Liver (tissue), 9 donors: ENCODE data around the gene POLN. TPM values are rescaled to one million over a fixed set of nuclear protein-coding genes. Genes with fewer than 3 reads are reported as not detected.

Experiments used
- DNase-seq: peaks from one replicate; pipeline ENCODE4 v3.0.0-alpha.2; 2017; ENCODE audit warnings: low spot score
- H3K27ac ChIP-seq, 2 donors: one replicate each; pipeline ENCODE4 v1.7.0; 2013; ENCODE audit warnings: inconsistent platforms in 2 of 2, low read length in 2 of 2, control low read depth in 1 of 2, low read depth in 1 of 2, mild to moderate bottlenecking in 1 of 2
- H3K27me3 ChIP-seq, 4 donors: one replicate each; pipeline versions ENCODE4 v1.6.1 to v1.7.0; 2013; ENCODE audit warnings: low read length in 3 of 4, inconsistent platforms in 1 of 4, mild to moderate bottlenecking in 1 of 4, moderate library complexity in 1 of 4; ENCODE audit not compliant: control insufficient read depth in 4 of 4, insufficient read depth in 4 of 4
- H3K36me3 ChIP-seq, 4 donors: one replicate each; pipeline versions ENCODE4 v1.6.1 to v1.7.0; 2013; ENCODE audit warnings: low read length in 3 of 4, mild to moderate bottlenecking in 3 of 4, low read depth in 1 of 4, moderate library complexity in 1 of 4; ENCODE audit not compliant: control insufficient read depth in 4 of 4, insufficient read depth in 3 of 4
- H3K4me1 ChIP-seq, 4 donors: one replicate each; pipeline versions ENCODE4 v1.6.1 to v1.7.0; 2013; ENCODE audit warnings: low read length in 3 of 4, mild to moderate bottlenecking in 3 of 4, moderate library complexity in 1 of 4; ENCODE audit not compliant: control insufficient read depth in 4 of 4, insufficient read depth in 4 of 4
- H3K4me3 ChIP-seq, 3 donors: one replicate each; pipeline versions ENCODE4 v1.6.1 to v1.7.0; 2013; ENCODE audit warnings: low read length in 3 of 3, control low read depth in 1 of 3, low read depth in 1 of 3, mild to moderate bottlenecking in 1 of 3
- H3K9ac ChIP-seq, 2 donors: one replicate each; pipeline ENCODE4 v1.7.0; 2013; ENCODE audit warnings: low read length in 2 of 2, mild to moderate bottlenecking in 2 of 2, moderate library complexity in 2 of 2, control low read depth in 1 of 2, low read depth in 1 of 2
- H3K9me3 ChIP-seq, 4 donors: one replicate each; pipeline versions ENCODE4 v1.6.1 to v1.7.0; 2013; ENCODE audit warnings: low read length in 3 of 4; ENCODE audit not compliant: control insufficient read depth in 4 of 4
- EGR1 ChIP-seq, 2 donors: IDR thresholded peaks; 2 replicates each; pipeline ENCODE4 v1.6.1; 2016 to 2018; ENCODE audit warnings: antibody characterized with exemption in 2 of 2, low read depth in 2 of 2
- FOXA1 ChIP-seq: IDR thresholded peaks from 2 replicates; pipeline ENCODE4 v1.6.1; 2016; ENCODE audit warnings: antibody characterized with exemption
- FOXA2 ChIP-seq: IDR thresholded peaks from 2 replicates; pipeline ENCODE4 v1.6.1; 2016; ENCODE audit warnings: antibody characterized with exemption
- GABPA ChIP-seq, 2 donors: IDR thresholded peaks in 1 of 2; conservative IDR thresholded peaks in 1 of 2; 2 replicates each; pipeline ENCODE4 v1.6.1; 2016; ENCODE audit warnings: antibody characterized with exemption in 2 of 2, mild to moderate bottlenecking in 1 of 2, moderate library complexity in 1 of 2
- HNF4A ChIP-seq, 2 donors: conservative IDR thresholded peaks; 2 replicates each; pipeline ENCODE4 v1.6.1; 2016; ENCODE audit warnings: antibody characterized with exemption in 2 of 2, mild to moderate bottlenecking in 2 of 2
- HNF4G ChIP-seq: IDR thresholded peaks from 2 replicates; pipeline ENCODE4 v1.6.1; 2016; ENCODE audit warnings: antibody characterized with exemption
- JUND ChIP-seq, 2 donors: IDR thresholded peaks; 2 replicates each; pipeline ENCODE4 v1.6.1; 2016; ENCODE audit warnings: antibody characterized with exemption in 2 of 2
- NR2F2 ChIP-seq: IDR thresholded peaks from 2 replicates; pipeline ENCODE4 v1.6.1; 2016; ENCODE audit warnings: antibody characterized with exemption
- RAD21 ChIP-seq, 2 donors: IDR thresholded peaks; 2 replicates each; pipeline ENCODE4 v1.6.1; 2016; ENCODE audit warnings: antibody characterized with exemption in 2 of 2, mild to moderate bottlenecking in 2 of 2
- RXRA ChIP-seq, 2 donors: IDR thresholded peaks; 2 replicates each; pipeline ENCODE4 v1.6.1; 2017 to 2018; ENCODE audit warnings: antibody characterized with exemption in 2 of 2, mild to moderate bottlenecking in 1 of 2
- SP1 ChIP-seq: IDR thresholded peaks from 2 replicates; pipeline ENCODE4 v1.6.1; 2018; ENCODE audit warnings: antibody characterized with exemption, mild to moderate bottlenecking
- TAF1 ChIP-seq: conservative IDR thresholded peaks from 2 replicates; pipeline ENCODE4 v1.6.1; 2016; ENCODE audit warnings: antibody characterized with exemption, mild to moderate bottlenecking
- YY1 ChIP-seq: IDR thresholded peaks from 2 replicates; pipeline ENCODE4 v1.6.1; 2016; ENCODE audit warnings: antibody characterized with exemption, mild to moderate bottlenecking
- WGBS: extraction: QIAGEN DNeasy Blood & Tissue Kit; methylation state at CpG from one replicate; pipeline ENCODE4 v1.1.7; 2013; 5-methylcytosine and 5-hydroxymethylcytosine counted together
- polyA plus RNA-seq, 2 donors: library from polyadenylated mRNA; stranded (reverse) in 1 of 2; unstranded in 1 of 2; fragments of 200-250 nt in 1 of 2; fragments of >200 nt in 1 of 2; fragmentation: Nextera tagmentation in 1 of 2; extraction: Ambion mirVana in 1 of 2; gene quantifications; one replicate each; pipeline versions ENCODE4 v1.2.1 to v1.2.3, GENCODE V29; 2013 to 2015
- total RNA-seq, 2 donors: library from RNA; depleted of rRNA; stranded (reverse); fragments of >200 nt; gene quantifications; one replicate each; pipeline ENCODE4 v1.2.3, GENCODE V29; 2014
- TF ChIP-seq, protein P1 (sequence below): IDR thresholded peaks from 2 replicates; pipeline ENCODE4 v1.6.1; 2016; ENCODE audit warnings: antibody characterized with exemption
- TF ChIP-seq, protein P2 (sequence below): IDR thresholded peaks from 2 replicates; pipeline ENCODE4 v1.6.1; 2016; ENCODE audit warnings: antibody characterized with exemption
- TF ChIP-seq, protein P3 (sequence below): fragments of 150-350 bp; IDR thresholded peaks from 2 replicates; pipeline ENCODE4 v1.5.1; 2017; ENCODE audit warnings: improper control_type of control experiment, low read depth, low read length; ENCODE audit not compliant: missing input control
- TF ChIP-seq, protein P4 (sequence below): IDR thresholded peaks from 2 replicates; pipeline ENCODE4 v1.6.1; 2016; ENCODE audit warnings: antibody characterized with exemption, mild to moderate bottlenecking
- TF ChIP-seq, protein P5 (sequence below): IDR thresholded peaks from 2 replicates; pipeline ENCODE4 v1.6.1; 2016; ENCODE audit warnings: antibody characterized with exemption
- donor health status: healthy.
- donor health status: healthy.
- donor health status: healthy.
- donor health status: healthy.
- donor health status: healthy.

The POLN gene
- total and polyA plus RNA-seq, 4 donors, result 0.44 to 2.3 (median 1.4) TPM

DNA sequence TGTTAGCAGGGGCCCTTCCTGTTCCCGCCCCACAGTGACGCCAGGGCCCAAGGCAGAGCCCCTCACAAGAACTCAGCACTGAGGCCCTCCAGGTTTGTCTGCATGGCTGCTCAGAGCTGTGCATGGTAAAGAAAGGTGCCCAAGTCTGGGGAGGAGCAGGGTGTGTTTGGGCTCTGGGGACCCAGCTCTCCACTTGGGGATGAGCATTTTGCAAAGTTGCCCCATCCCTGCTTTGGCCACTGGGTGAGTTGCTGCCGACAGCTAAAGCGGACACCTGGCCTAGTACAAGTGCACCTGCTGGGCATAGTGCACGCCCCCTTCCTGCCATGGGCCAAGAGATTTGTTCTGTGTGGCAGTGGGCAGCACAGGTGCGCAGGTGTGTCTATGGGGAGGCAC, 22.0 kb upstream of the POLN start:
- TF ChIP-seq, protein P1, sequence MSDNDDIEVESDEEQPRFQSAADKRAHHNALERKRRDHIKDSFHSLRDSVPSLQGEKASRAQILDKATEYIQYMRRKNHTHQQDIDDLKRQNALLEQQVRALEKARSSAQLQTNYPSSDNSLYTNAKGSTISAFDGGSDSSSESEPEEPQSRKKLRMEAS, result no peak
- TF ChIP-seq, protein P2, sequence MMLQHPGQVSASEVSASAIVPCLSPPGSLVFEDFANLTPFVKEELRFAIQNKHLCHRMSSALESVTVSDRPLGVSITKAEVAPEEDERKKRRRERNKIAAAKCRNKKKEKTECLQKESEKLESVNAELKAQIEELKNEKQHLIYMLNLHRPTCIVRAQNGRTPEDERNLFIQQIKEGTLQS, result no peak
- TF ChIP-seq YY1 (no peak), NR2F2 (no peak), HNF4A (conservative IDR thresholded peaks at IDR 0.05) (no peak), RAD21 (IDR thresholded peaks at IDR 0.05) (no peak), SP1 (no peak), JUND (IDR thresholded peaks at IDR 0.05) (no peak), FOXA2 (no peak), HNF4G (no peak), TAF1 (no peak), FOXA1 (no peak), GABPA (IDR thresholded peaks at IDR 0.05 in 1 of 2, conservative IDR thresholded peaks at IDR 0.05 in 1 of 2) (no peak), RXRA (IDR thresholded peaks at IDR 0.05) (no peak), EGR1 (IDR thresholded peaks at IDR 0.05; ENCODE audit: low read depth in 2 of 2) (no peak)
- TF ChIP-seq, protein P3, sequence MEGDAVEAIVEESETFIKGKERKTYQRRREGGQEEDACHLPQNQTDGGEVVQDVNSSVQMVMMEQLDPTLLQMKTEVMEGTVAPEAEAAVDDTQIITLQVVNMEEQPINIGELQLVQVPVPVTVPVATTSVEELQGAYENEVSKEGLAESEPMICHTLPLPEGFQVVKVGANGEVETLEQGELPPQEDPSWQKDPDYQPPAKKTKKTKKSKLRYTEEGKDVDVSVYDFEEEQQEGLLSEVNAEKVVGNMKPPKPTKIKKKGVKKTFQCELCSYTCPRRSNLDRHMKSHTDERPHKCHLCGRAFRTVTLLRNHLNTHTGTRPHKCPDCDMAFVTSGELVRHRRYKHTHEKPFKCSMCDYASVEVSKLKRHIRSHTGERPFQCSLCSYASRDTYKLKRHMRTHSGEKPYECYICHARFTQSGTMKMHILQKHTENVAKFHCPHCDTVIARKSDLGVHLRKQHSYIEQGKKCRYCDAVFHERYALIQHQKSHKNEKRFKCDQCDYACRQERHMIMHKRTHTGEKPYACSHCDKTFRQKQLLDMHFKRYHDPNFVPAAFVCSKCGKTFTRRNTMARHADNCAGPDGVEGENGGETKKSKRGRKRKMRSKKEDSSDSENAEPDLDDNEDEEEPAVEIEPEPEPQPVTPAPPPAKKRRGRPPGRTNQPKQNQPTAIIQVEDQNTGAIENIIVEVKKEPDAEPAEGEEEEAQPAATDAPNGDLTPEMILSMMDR, result no peak
- TF ChIP-seq, protein P4, sequence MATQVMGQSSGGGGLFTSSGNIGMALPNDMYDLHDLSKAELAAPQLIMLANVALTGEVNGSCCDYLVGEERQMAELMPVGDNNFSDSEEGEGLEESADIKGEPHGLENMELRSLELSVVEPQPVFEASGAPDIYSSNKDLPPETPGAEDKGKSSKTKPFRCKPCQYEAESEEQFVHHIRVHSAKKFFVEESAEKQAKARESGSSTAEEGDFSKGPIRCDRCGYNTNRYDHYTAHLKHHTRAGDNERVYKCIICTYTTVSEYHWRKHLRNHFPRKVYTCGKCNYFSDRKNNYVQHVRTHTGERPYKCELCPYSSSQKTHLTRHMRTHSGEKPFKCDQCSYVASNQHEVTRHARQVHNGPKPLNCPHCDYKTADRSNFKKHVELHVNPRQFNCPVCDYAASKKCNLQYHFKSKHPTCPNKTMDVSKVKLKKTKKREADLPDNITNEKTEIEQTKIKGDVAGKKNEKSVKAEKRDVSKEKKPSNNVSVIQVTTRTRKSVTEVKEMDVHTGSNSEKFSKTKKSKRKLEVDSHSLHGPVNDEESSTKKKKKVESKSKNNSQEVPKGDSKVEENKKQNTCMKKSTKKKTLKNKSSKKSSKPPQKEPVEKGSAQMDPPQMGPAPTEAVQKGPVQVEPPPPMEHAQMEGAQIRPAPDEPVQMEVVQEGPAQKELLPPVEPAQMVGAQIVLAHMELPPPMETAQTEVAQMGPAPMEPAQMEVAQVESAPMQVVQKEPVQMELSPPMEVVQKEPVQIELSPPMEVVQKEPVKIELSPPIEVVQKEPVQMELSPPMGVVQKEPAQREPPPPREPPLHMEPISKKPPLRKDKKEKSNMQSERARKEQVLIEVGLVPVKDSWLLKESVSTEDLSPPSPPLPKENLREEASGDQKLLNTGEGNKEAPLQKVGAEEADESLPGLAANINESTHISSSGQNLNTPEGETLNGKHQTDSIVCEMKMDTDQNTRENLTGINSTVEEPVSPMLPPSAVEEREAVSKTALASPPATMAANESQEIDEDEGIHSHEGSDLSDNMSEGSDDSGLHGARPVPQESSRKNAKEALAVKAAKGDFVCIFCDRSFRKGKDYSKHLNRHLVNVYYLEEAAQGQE, result no peak
- TF ChIP-seq, protein P5, sequence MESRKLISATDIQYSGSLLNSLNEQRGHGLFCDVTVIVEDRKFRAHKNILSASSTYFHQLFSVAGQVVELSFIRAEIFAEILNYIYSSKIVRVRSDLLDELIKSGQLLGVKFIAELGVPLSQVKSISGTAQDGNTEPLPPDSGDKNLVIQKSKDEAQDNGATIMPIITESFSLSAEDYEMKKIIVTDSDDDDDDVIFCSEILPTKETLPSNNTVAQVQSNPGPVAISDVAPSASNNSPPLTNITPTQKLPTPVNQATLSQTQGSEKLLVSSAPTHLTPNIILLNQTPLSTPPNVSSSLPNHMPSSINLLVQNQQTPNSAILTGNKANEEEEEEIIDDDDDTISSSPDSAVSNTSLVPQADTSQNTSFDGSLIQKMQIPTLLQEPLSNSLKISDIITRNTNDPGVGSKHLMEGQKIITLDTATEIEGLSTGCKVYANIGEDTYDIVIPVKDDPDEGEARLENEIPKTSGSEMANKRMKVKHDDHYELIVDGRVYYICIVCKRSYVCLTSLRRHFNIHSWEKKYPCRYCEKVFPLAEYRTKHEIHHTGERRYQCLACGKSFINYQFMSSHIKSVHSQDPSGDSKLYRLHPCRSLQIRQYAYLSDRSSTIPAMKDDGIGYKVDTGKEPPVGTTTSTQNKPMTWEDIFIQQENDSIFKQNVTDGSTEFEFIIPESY, result no peak
- Histone ChIP-seq H3K36me3 (no peaks in the 10 kb centered on the region), H3K4me3 (no peak overlapping the region), H3K9ac (no peak overlapping the region), H3K4me1 (peaks cover 8 to 38% (median 20%) of the 10 kb centered on the region in 4 donors), H3K9me3 (no peaks in the 10 kb centered on the region), H3K27ac (no peak overlapping the region), H3K27me3 (no peaks in the 10 kb centered on the region)
- DNase-seq, result no peak
- WGBS, result 89% methylated on average over 6 of the region's 6 CpGs
